Measurements from ENCODE around the gene USP32. TPM values are rescaled to one million over a fixed set of nuclear protein-coding genes. Genes with fewer than 3 reads are reported as not detected.

The USP32 gene
- polyA plus RNA-seq, 1 experiment: 40.7 TPM

DNA sequence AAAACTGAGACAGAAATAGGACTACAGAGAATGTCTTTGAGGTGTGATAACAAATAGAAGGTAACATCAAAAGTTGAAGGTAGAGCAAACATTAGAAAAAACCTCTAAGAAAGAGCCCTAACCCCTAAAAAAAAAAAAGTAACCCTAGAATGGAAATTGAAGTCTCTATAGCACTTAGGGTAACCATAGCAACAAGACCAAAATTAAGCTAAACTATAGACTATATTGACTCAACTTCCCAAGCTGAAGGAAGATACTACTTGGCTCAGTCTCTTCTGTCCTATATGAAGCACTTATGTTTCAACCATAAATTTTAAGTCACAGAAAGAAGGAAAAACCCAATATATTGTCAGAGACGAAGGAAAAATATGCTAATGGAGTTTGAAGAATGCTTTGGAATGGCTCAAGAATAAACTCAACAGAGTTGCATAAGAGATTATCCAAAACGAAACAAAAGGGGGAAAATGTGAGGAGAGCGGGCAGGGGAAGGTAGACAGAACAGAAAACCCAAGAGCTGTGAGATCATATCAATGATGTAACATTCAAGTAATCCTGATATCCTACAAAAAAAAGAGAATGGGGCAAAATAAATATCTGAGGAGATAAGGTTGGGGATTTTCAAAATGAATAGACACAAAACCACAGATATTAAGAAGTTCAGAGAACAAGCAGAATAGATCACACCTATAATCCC is 88.4 kb downstream of the USP32 start:
- ChIA-PET POLR2A (no interaction called here), CTCF (no interaction called here)
- no peak for DNase-seq (ENCODE audit: low read depth, low spot score)
- Histone ChIP-seq H3K27ac (ENCODE audit: low read depth, low read length) (no peak overlapping the region), H3K4me3 (ENCODE audit: low read depth, low read length) (no peak overlapping the region), H3K27me3 (ENCODE audit: control insufficient read depth, insufficient read depth, low read length) (no peaks in the 10 kb centered on the region), H3K9me3 (ENCODE audit: control insufficient read depth, insufficient read depth, low read length) (no peaks in the 10 kb centered on the region)
- TF ChIP-seq, protein P1, sequence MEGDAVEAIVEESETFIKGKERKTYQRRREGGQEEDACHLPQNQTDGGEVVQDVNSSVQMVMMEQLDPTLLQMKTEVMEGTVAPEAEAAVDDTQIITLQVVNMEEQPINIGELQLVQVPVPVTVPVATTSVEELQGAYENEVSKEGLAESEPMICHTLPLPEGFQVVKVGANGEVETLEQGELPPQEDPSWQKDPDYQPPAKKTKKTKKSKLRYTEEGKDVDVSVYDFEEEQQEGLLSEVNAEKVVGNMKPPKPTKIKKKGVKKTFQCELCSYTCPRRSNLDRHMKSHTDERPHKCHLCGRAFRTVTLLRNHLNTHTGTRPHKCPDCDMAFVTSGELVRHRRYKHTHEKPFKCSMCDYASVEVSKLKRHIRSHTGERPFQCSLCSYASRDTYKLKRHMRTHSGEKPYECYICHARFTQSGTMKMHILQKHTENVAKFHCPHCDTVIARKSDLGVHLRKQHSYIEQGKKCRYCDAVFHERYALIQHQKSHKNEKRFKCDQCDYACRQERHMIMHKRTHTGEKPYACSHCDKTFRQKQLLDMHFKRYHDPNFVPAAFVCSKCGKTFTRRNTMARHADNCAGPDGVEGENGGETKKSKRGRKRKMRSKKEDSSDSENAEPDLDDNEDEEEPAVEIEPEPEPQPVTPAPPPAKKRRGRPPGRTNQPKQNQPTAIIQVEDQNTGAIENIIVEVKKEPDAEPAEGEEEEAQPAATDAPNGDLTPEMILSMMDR (IDR thresholded peaks at IDR 0.05; ENCODE audit: low read depth, low read length): no peak

DNA sequence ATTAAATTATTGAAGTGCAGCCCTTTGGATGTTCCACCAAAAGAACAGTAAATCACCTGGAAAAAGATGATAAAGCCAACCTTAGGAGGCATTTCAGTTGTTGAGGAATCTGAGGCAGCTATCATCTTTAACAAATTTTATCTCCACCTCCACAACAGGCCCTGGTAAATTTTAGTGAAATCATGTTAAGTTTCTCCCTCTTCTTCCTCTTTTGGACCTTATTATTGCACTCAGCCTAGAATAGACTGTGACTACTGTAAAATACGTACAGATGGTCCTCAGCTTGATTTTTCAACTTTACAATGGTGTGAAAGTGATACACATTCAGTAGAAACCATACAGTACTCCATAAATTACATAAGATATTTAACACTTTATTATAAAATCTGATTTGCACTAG is 90.3 kb downstream of the USP32 start:
- Histone ChIP-seq H3K27ac (ENCODE audit: low read depth, low read length) (no peak overlapping the region), H3K4me3 (ENCODE audit: low read depth, low read length) (no peak overlapping the region), H3K9me3 (ENCODE audit: control insufficient read depth, insufficient read depth, low read length) (no peaks in the 10 kb centered on the region), H3K27me3 (ENCODE audit: control insufficient read depth, insufficient read depth, low read length) (no peaks in the 10 kb centered on the region)
- DNase-seq (ENCODE audit: low read depth, low spot score): no peak
- CTCF ChIA-PET: no interaction called here
- TF ChIP-seq, protein P1 (IDR thresholded peaks at IDR 0.05; ENCODE audit: low read depth, low read length): no peak
- POLR2A ChIA-PET: no interaction called here

DNA sequence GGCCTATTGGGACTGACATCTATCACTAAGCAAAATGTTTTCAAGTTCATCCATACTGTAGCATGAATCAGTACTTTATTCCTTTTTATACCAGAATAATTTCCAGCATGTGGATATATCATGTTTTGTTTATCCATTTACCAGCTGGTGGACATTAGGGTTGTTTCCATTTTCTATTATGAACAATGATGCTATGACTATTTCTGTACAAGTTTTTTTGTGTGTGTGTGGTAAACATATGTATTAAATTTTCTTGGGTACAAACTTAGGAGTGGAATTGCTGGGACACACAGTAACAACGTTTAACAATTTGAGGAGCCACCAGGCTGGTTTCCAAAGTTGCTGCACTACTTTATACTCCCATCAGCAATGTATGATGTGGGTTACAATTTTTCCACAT is 91.0 kb downstream of the USP32 start:
- DNase-seq (ENCODE audit: low read depth, low spot score): no peak
- Histone ChIP-seq H3K9me3 (ENCODE audit: control insufficient read depth, insufficient read depth, low read length) (no peaks in the 10 kb centered on the region), H3K27ac (ENCODE audit: low read depth, low read length) (no peak overlapping the region), H3K27me3 (ENCODE audit: control insufficient read depth, insufficient read depth, low read length) (no peaks in the 10 kb centered on the region), H3K4me3 (ENCODE audit: low read depth, low read length) (no peak overlapping the region)
- TF ChIP-seq, protein P1 (IDR thresholded peaks at IDR 0.05; ENCODE audit: low read depth, low read length): no peak
- POLR2A ChIA-PET: no interaction called here
- CTCF ChIA-PET: no interaction called here

DNA sequence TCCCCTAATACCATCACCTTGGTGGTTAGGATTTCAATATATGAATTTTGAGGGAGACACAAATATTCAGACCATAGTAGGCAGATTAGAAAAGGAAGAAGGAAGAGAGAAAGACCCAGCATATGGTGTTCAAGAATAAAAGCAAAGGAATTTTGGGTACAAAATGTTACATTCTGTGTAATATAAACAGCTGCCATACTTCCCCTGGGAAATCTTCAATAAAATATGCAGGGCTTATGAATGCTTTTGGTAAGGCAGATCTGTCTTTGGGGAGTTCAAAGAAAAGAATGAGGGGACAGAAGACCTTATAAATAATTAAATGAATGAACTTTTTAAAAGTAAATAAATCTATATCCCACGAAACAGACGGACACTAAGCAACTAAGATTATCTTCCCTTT is 91.9 kb downstream of the USP32 start:
- TF ChIP-seq, protein P1 (IDR thresholded peaks at IDR 0.05; ENCODE audit: low read depth, low read length): no peak
- CTCF ChIA-PET: no interaction called here
- Histone ChIP-seq H3K27me3 (ENCODE audit: control insufficient read depth, insufficient read depth, low read length) (no peaks in the 10 kb centered on the region), H3K27ac (ENCODE audit: low read depth, low read length) (no peak overlapping the region), H3K9me3 (ENCODE audit: control insufficient read depth, insufficient read depth, low read length) (no peaks in the 10 kb centered on the region), H3K4me3 (ENCODE audit: low read depth, low read length) (no peak overlapping the region)
- no peak for DNase-seq (ENCODE audit: low read depth, low spot score)
- POLR2A ChIA-PET: no interaction called here

- Histone ChIP-seq H3K27ac (ENCODE audit: low read depth, low read length) (no peak overlapping the region), H3K27me3 (ENCODE audit: control insufficient read depth, insufficient read depth, low read length) (no peaks in the 10 kb centered on the region), H3K4me3 (ENCODE audit: low read depth, low read length) (no peak overlapping the region), H3K9me3 (ENCODE audit: control insufficient read depth, insufficient read depth, low read length) (no peaks in the 10 kb centered on the region)
- TF ChIP-seq, protein P1 (IDR thresholded peaks at IDR 0.05; ENCODE audit: low read depth, low read length): no peak
- DNase-seq (ENCODE audit: low read depth, low spot score): no peak
- ChIA-PET POLR2A (interaction anchor here (0.6 kb wide), 1 partner anchor 94 kb away, joined by 3 read pairs; the partner anchor contains the start of gene USP32), CTCF (interaction anchor here (1.0 kb wide), 1 partner anchor 67 kb away, joined by 3 read pairs; no protein-coding TSS in a partner anchor)
These were observed 94.1 kb downstream of the USP32 start for GRCh38 chr17:60297760-60298401.

All from AG04450 (cell line).